HG03520 (cell line): ENCODE results near the gene PCED1B.

Experiments used
- ATAC-seq: cut with Tn5 transposase; IDR thresholded peaks from one replicate; pipeline ENCODE4 v1.9.1; 2021; ENCODE audit warnings: mild to moderate bottlenecking, moderate library complexity; ENCODE audit not compliant: unreplicated experiment

Gene PCED1B

DNA sequence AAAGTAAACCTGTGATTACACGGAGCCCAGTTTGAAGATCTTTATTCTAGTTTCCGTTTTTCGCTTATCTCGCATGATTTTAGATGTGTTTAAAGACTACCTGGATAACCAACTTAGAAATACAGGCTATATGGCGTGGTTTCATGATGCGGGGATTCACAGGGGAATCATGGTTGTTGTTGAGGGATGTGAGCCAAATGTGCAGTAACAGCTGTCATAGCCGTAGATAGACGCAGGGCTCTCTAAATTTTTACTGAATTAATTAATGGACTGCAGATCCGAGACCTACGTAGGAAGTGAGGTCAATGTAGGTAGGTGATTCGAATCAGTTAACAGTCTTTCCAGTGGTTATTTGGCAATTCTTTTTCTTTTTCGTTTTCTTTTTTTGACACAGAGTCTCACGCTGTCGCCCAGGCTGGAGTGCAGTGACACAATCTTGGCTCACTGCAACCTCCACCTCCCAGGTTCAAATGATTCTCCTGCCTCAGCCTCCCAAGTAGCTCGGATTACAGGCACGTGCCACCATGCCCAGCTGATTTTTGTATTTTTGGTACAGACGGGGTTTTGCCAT is 145.2 kb downstream of the PCED1B start:
- no peak for ATAC-seq

DNA sequence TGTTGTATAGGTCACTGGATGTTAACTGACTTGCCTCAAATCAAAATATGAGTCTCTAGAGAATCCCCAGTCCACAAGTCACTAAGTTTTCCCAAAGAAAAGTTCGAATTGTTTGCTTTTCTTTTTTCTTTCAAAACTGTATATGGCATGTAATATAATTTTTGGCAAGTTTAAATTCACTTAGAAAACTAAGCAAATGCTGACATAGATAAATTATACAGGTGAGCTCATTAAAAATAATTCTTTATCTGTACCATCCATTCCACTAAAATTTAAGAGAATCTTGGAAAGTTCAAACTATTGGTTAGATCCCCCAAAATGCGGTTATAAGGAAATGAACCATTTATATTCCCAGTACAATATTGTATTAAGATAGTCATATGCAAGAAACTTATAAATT is 145.9 kb downstream of the PCED1B start:
- ATAC-seq: no peak

DNA sequence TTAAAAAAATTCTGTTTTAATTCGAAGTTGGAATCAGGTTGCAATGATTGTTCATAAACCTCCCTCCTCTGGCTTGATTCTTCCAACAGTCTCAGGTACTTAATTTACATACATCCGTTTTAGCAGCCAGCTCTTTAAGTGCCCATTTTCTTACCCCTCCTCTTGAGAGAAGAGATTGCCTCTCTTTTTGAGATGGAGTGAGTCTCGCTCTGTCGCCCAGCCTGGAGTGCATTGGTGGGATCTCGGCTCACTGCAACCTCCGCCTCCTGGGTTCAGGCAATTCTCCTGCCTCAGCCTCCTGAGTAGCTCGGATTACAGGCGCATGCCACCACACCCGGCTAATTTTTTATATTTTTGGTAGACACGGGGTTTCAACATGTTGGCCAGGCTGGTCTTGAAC is 146.8 kb downstream of the PCED1B start:
- ATAC-seq: no peak

DNA sequence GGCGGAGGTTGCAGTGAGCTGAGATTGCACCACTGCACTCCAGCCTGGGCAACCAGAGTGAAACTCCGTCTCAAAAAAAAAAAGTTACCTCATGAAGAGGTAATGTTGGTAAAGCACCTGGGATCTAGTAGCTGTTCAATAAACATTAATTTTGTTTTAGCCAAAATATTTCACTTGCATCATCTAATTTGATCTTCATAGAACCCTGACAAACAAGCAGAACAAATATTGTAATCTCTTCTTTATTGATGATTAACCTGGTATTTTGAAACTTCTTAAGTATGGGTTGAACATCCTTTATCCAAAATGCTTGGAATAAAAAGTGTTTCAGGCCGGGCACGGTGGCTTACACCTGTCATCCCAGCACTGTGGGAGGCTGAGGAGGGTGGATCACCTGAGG is 149.4 kb downstream of the PCED1B start:
- ATAC-seq: no peak

DNA sequence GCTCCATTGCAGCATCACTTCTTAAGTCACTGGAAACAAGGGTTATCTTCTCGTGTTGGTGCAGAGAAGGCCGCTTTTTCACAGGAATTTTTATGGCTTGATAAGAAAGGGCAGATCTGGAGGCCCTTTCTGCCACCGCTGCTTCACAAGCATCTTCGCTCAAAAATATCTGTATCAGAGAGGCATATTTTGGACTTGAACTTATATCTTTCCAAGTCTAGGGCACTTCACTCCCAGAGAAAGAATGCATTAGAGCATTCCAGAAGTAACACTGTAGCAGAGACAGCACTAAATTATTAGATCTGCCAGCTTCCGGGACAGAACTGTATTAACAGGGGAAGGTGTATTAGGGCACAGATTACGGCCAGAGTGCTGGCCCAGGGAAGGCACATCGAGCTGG is 152.0 kb downstream of the PCED1B start:
- ATAC-seq: no peak

DNA sequence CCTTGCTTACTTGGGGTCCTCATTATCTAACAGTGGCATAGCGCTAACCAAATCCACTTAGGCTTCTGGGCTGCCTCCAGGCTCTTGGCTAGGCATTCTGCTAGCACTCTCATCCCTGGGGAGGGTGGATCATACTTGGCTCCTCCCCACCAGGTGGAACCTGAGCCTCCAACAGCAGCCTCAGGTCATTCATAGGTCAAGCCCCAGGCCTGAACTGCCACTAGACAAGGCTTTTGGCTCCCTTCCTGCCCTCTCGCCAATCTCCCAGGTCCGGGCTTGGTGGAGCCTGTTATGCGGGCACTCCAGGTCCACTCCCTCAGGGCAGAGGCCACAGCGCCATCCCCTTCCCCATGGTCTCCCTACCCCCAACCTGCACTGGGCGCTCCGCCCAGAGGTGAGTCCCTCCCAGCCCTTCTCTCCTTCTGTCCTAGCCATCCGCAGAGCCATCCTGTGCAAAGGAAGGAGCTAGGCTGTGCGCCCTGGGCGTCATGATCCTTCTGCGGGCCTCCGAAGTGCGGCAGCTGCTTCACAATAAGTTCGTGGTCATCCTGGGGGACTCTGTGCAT is 155.2 kb downstream of the PCED1B start:
- ATAC-seq: no peak

DNA sequence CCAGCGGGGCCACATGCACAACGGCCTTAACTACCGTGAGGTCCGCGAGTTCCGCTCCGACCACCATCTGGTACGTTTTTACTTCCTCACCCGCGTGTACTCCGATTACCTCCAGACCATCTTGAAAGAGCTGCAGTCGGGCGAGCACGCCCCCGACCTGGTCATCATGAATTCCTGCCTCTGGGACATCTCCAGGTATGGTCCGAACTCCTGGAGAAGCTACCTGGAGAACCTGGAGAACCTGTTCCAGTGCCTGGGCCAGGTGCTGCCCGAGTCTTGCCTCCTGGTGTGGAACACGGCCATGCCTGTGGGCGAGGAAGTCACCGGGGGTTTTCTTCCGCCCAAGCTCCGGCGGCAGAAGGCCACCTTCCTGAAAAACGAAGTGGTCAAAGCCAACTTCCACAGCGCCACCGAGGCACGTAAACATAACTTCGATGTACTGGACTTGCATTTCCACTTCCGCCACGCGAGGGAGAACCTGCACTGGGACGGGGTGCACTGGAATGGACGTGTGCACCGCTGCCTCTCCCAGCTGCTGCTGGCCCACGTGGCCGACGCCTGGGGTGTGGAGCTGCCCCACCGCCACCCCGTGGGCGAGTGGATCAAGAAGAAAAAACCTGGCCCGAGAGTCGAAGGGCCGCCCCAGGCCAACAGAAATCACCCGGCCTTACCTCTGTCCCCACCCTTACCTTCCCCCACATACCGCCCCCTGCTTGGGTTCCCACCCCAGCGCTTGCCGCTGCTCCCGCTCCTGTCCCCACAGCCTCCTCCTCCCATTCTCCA is 156.0 kb downstream of the PCED1B start:
- no peak for ATAC-seq

DNA sequence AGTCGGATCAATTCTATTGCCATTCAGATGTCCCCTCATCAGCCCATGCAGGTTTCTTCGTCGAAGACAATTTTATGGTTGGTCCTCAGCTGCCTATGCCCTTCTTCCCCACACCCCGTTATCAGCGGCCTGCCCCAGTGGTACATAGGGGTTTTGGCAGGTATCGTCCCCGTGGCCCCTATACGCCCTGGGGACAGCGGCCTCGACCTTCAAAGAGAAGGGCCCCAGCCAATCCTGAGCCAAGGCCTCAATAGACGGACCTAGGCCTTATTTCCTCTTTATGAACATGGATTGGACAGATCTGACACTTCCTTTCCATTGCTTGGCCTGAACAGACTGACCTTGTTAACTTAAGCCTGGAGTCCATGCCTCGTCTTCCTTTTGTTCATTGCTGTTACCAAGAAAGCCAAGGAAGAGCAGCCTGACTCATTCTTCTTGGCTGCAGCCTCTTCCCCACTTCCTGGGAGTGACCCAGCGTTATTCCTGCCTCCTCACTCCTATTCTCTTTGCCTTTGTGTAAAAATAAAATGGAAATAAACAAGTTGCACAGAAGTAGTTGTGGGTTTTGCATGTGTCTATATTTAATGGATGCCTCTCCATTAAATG is 156.8 kb downstream of the PCED1B start:
- no peak for ATAC-seq

DNA sequence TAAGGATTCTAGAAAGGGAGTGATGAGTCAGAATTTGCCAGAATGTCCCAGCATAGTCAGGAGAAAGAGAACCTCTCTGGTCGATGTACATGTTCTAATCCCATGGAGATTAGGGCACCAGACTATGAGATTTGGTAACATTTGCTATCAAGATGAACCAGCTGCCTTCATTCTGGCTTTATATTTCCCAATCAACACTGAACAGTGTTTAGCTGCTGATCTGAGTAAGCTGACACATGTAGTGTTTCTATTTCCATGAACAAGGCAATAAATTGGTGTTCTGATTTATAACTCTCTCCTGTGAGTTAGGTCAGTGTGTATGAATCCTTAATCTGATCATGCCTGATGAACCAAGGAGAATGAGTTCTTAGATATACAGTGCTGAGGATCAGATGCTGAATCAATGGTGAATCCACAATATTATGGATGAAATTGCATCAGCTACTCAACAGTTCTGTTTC is 158.4 kb downstream of the PCED1B start:
- no peak for ATAC-seq

DNA sequence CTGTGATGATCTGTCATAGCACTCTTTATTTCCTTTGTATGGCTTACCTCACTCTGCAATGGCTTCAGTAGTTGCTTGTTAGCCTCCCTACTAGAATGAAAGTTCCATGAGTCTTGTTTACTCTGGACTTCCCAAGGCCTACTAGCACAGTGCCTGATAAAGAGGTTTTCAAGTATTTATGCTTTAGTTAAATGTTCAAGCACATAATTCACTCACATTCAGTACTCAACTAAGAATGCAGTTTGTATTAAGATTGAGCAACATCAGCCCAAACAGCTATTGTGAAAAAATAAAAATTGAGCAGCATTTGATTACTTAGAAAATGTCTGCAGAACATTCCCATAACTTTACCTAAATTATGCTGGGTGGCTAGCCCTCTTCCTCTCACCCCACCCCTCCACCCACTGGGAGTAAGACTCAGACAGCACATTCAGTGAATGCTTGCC is 159.3 kb downstream of the PCED1B start:
- ATAC-seq: no peak

DNA sequence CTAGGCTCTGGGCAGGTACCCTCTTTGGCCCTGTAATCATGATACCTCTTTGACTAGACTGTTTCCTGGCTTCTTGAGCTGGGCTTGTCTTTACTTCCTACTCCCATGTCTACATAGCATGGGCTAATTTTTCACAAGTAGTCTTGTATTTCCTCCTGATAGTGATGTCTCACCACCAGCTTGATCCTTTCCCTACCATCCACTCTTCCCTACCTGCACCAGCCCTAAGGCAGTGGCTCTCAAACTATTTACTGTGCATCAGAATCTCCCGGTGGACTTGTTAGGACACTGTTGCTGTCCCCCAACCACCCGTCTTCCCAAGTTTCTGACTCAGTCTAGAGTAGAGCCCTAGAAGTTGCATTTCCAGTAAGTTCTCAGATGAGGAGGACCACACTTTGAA is 163.0 kb downstream of the PCED1B start:
- no peak for ATAC-seq

DNA sequence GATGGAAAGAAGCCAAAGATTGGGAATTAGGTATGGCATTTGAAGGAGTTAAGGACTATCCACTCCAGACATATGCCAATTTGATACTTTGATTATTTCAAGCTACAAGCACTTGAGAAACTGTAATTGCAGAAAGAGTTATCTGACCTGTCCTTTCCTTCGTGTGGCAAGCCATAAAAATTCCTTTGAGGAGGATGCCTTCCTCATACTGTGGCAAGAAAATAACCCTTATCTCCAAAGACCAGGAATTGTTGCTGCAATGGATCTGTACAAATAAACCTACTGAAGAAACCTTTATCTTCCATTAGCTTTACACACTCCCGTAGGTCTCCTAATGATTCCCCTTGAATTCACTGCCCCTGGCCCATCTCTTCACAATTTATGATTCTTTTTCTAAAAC is 165.4 kb downstream of the PCED1B start:
- ATAC-seq: no peak

DNA sequence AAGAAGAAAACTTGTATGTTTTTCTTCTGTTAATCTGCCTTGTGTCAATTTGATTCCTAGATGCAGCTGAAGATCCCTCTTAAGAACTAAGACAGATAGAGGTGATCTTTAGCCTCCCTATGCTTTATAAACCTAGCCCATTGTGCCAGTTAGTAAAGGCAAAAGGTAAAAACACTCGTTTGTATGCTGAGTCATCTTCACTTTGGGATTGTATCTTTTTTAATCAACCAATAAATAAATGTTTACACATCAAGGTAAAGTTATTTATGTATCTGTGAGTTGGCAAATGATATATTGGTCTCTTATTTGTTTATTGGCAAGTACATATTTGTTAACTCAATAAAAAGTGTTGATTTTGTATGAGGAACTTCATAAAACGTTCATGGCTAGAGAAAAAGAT is 166.2 kb downstream of the PCED1B start:
- ATAC-seq: no peak

DNA sequence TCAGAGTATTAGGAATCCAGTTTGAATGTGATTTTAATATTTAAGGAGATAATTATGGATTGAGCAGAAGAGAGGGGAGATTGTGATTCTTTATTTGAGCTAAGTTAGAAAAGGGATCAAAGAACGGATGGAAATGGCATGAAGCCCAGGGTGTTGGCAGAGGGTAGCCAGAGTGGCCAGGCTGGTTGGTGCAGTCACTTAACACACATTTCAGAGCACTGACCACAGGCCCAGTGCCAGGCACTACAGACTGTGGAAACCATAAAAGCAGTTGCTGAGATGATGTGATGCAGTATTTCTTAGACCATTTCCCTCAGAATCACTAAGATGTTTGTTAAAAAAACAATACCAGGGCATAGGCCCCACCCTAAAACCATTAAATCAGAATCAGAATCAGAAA is 168.0 kb downstream of the PCED1B start:
- no peak for ATAC-seq

DNA sequence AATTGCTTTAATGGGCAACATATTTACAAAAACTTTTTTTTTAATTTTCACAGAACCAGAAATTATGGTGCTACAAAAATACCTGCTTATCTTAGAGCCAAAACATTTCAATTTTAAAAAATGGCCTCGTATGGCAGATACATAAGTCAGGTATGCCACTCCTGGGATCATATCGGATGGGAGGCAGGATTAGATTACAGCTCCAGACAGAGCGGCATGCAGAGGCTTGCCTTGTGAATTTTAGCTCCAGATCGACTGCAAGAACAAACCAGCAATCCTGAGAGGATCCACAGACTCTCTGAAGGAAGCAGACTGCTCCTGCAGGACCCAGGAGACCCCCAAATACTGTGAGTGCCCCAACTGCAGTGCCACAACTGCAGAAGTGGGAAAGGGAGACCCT is 169.7 kb downstream of the PCED1B start:
- no peak for ATAC-seq

DNA sequence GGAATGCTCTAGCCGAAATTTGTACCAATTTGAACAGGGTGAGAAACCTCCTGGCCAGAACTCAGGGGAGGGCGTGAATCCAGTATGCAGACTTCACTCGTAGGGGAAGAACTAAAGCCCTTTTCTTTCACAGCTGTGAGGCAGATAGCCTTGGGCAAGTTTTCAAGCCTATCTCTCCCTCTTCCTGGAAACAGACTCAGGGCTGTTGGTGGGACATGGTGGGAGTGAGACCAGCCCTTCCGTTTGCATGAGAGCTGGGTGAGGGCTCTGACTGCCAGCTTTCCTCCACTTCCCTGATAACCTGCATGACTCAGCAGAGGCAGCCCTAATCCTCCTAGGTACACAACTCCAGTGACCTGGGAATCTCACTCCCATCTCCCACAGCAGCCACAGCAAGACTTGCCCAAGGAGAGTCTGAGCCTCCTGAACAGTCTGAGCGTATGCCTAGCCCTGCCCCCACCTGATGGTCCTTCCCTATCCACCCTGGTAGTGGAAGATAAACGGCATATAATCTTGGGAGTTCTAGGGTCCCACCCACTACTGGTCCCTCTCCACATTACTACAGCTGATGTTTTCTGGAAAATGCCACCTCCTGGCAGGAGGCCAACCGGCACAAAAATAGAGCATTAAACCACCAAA is 170.4 kb downstream of the PCED1B start:
- no peak for ATAC-seq

DNA sequence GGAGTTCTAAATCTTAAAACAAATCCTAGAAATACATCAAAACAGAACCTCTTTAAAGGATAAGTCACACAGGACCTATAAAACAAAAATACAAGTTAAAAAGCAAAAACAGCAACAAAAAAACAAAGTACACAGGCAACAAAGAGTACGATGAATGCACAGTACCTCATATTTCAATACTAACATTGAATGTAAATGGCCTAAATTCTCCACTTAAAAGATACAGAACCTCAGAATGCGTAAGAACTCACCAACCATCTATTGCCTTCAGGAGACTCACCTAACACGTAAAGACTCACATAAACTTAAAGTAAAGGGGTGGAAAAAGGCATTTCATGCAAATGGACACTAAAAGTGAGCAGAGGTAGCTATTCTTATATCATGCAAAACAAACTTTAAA is 172.5 kb downstream of the PCED1B start:
- no peak for ATAC-seq

DNA sequence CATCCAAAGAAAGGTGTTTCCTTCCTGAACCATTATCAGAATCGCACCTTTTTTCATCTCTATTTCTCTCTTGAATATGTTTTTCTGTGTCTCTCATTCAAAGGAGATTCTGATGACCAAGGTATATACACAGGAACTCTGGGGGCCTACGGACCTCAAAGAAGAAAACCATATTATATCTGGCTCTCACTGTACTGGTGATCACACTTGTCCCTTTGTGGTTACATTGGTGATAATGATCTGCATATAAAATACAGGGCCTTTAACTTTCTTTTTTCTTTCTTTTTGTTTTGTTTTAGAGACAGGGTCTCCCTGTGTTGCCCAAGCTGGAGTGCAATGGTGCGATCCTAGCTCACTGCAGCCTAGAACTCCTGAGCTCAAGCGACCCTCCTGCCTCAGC is 185.5 kb downstream of the PCED1B start:
- ATAC-seq: no peak

DNA sequence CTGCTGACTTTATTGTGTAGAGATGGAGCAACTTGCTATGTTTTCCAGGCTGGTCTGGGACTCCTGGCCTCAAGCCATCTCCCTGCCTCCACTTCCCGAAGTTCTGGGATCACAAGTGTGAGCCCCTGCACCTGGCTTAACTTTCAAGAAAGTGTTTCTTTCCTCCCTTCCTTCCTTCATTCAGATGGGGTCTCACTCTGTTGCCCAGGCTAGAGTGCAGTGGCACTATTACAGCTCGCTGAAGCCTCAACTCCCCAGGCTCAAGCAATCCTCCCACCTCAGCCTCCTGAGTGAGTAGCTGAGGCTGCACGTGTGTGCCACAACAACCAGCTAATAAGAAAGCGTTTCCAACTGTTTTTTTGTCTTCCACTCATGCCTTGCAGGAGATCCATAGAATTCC is 186.0 kb downstream of the PCED1B start:
- ATAC-seq: no peak

DNA sequence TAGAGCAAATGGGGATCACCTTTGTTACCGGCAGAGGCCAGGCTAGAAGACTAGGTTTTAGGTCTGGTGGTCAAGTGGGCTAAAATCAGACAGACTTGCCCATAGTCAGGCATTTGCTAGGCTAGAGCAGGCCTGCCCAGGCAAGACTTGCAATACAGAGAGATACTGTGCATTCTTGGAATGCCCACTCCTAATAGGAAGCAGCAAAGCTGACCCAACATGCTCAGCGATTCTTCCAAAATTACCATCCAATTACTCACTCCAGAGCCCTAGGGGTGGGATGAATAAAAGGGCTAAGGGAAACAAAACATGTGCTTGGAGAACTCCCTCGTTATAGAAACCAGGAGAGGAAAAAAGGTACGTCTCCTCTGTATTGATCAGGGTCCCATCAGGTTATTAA is 188.2 kb downstream of the PCED1B start:
- no peak for ATAC-seq
